Measurements from ENCODE around the gene TMEM114.
"Not testable (repeated sequence)": the region's sequence is repeated elsewhere in the genome, so short reads cannot be mapped to it uniquely, and the experiment has no call there.

The TMEM114 gene

DNA sequence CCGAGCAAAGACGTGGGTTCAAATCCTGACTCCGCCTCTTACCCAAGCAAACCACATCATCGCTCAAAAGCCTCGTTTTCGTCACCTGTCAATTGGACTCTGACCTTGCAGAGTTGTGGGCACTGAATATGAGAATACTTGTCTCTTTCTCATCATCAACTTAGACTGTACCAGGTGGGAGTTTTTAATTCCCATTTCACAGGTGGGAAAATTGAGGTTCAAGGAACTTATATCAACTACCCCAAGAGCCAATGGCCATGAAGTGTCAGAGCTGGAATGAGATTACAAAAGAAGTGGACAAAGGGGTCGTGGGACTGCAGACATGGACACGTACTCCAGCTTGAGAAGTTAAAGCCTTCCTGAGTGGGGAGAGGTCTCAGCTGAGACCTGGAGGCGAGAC lies 10.8 kb downstream of the TMEM114 start:
- in situ Hi-C loops (cut with MboI; ENCODE audit: low pct_unique_long_range_greater_than_20kb, low sequenced_read_pairs): no loop called here
- DNase-seq: no peak

DNA sequence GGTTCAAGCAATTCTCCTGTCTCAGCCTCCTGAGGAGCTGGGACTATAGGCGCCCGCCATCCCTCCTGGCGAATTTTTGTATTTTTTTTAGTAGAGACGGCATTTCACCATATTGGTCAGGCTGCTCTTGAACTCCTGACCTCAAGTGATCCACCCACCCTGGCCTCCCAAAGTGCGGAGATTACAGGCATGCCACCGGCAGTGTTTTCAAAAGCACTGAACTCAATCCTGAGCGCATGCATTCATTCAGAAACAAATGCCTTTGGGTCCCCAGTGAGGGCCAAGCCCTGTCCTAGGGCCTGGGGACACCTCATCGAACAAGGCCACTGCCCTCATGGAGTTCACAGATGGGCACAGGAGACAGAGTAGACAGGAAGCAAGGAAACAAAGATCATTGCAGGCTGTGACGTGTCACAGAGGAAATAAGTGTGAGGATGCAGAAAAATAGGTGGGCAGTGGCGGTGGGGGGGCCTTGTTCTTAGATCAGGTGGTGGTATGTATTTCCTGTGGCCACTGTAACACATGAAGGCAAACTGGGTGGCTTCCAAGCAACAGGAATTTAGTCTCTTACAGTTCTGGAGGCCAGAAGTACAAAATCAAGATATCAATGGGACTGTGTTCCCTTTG lies 12.5 kb downstream of the TMEM114 start:
- in situ Hi-C loops (cut with MboI; ENCODE audit: low pct_unique_long_range_greater_than_20kb, low sequenced_read_pairs): no loop called here
- DNase-seq: no peak

DNA sequence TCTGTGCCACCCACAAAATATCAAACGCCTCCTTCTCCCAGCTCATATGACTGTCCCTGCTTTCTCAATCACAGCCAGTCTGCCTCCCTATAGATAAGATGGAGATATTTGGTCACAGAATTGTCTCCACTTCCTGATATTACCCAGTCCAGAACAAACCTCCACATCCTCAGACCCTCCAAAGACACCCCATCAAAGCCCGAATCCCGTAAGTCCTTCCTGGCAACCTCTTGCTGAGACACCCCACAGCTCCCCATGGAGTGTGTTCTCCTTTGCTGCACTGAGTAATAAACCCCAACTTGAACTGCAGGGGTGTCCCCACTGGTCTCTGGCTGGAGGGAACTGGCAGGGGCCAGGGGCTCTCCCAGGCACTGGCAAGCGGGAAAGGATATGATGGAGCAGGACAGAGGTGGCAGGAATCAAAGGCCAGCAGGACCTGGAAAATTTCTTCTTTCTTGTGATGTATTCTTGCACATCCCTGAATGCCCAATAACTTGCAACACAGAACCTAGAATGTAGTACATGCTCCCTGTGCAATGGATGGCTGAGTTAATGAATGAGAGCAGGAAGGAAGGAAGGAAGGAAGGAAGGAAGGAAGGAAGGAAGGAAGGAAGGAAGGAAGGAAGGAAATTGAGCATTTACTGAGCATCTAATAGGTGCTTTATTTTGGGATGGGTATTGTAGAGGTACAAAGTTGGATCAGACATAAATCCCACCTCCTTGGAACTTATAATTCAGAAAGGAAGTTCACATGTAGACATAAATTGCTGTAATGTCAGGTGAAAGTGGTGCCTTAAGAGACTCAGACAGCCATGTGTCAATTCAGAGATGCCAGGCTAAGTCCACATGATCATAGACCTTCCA lies 13.9 kb downstream of the TMEM114 start:
- DNase-seq: no peak
- in situ Hi-C loops (cut with MboI; ENCODE audit: low pct_unique_long_range_greater_than_20kb, low sequenced_read_pairs): no loop called here

DNA sequence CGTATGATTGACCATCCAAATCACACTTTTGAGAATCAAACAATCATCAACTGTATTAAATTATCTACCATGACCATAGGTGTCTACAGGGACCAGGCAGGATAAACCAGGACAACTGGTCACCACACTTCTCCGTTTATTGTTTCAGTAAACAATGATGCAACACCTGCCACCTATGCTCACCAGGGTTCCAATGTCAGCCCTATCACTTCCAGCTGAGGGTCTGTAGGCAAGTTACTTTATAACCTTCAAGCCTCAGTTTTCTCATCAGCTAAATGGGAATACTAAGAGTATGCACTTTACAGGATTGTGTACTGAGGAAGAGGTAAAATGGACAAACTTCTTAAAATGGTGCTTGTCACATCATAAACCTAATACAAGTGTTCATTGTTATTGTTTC lies 14.9 kb downstream of the TMEM114 start:
- in situ Hi-C loops (cut with MboI; ENCODE audit: low pct_unique_long_range_greater_than_20kb, low sequenced_read_pairs): no loop called here
- no peak for DNase-seq

DNA sequence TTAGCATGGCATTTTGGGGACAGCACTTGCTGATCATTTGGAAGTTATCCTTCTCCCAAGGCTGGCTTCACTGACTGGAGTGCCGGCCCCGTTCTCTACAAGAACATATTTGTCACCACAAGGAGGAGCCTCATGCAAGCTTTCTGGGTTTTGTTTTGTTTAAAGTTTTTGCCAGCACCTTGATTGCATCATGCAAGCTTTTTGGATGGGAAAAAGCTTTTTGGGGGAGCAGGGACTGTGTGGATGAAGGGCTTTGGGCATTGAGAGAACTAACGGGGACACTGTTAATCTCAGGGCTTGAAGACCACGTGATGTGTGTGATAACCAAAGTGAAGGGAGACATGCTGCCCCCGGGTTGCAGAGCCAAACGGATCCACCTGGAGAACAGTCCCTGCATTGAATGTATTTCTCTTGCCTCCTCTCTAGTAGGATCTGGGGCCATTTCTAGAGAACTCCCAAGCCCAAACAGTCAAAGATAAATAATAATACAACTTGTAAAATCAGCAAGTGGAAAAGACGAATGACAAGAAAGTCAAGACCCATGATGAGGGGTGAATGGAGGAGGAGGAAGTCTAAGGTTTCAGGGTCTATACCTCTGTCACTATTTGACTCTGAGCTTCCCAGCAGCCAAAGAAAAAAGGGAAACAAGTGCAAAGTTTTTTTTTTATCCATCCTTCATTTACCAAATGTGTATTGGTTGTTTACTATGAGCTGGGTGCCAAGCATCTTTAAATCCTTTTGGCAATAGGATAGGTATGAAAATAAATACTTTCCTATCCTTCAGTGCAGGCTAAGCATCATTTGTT lies 17.2 kb downstream of the TMEM114 start:
- peak; percentile 70 for DNase-seq
- in situ Hi-C loops (cut with MboI; ENCODE audit: low pct_unique_long_range_greater_than_20kb, low sequenced_read_pairs): loop anchor here (25.0 kb wide), 1 partner anchor 214 kb away; the partner anchor contains the start of genes PMM2 and TMEM186

DNA sequence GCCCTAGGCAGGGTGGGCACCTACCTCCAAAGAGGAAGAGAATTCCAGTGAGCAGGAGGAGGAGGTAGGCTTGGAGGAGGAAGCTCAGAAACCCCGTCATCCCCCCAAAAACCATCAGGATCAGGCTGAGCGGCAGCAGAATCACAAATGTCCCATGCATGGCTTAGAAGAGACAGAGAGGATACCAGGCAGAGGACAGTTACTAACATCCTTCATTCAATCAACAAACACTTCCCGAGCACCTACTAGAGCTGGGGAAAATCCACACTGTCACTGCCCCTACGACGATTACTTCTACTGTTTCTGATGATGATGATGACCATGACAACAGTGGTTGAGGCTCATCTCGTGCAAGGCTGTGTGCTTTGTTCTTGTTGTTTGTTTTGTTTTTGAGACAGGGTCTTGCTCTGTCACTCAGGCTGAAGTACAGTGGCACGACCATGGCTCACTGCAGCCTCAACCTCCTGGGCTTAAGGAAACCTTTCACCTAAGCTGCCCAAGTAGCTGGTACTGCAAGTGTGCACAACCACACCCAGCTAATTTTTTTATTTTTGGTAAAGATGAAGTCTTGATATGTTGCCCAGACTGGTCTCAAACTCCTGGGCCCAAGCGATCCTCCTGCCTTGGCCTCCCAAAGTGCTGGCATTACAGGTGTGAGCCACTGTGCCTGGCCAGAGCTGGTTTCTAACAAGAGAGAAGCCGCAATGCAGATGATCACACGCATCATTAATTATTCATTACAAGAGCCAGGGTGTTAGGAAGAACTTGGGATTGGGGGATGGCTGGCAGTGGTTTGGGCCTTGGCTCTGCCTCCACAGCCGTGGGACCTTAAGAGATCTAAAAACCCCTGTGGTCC lies 18.0 kb downstream of the TMEM114 start:
- DNase-seq: no peak
- in situ Hi-C loops (cut with MboI; ENCODE audit: low pct_unique_long_range_greater_than_20kb, low sequenced_read_pairs): loop anchor here (25.0 kb wide), 1 partner anchor 215 kb away; the partner anchor contains the start of genes PMM2 and TMEM186

DNA sequence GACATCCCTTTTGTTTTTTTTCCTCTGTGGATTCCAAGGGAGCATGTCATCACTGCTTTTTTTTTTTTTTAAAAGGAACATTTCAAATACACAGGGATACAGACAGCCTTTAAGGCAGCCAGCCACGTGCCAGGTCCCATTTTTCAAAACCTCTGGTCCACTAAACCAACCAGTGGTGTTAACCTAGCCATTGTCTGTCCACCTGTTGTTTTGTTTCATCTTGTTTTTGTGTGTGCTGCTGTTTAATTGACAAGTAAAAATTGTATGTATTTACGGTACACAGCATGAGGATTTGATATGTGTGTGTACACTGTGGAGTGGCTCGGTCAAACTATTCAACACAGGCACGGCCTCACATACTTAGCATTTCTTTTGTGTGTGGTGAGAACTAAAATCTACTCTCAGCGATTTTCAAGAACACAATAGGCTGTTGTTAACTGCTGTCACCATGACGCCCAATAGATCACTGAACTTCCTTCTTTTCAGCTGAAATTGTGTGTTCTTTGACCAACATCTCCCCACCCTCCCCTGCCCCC lies 19.2 kb downstream of the TMEM114 start:
- peak; percentile 66 for DNase-seq
- in situ Hi-C loops (cut with MboI; ENCODE audit: low pct_unique_long_range_greater_than_20kb, low sequenced_read_pairs): loop anchor here (25.0 kb wide), 1 partner anchor 216 kb away; the partner anchor contains the start of genes PMM2 and TMEM186

DNA sequence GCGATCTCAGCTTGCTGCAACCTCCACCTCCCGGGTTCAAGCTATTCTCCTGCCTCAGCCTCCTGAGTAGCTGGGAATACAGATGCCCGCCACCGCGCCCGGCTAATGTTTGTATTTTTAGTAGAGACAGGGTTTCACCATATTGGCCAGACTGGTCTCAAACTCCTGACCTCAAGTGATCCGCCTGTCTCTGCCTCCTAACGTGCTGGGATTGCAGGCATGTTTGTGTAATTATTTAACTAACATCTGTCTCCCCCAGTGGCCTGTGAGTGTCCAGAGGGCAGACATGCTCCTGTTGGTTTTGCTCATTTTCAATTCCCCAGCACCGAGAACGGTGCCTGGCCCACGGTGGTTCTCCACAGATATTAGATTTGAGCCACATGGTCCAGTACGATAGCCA lies 19.9 kb downstream of the TMEM114 start:
- in situ Hi-C loops (cut with MboI; ENCODE audit: low pct_unique_long_range_greater_than_20kb, low sequenced_read_pairs): loop anchor here (25.0 kb wide), 1 partner anchor 217 kb away; the partner anchor contains the start of genes PMM2 and TMEM186
- not testable (repeated sequence) for DNase-seq

DNA sequence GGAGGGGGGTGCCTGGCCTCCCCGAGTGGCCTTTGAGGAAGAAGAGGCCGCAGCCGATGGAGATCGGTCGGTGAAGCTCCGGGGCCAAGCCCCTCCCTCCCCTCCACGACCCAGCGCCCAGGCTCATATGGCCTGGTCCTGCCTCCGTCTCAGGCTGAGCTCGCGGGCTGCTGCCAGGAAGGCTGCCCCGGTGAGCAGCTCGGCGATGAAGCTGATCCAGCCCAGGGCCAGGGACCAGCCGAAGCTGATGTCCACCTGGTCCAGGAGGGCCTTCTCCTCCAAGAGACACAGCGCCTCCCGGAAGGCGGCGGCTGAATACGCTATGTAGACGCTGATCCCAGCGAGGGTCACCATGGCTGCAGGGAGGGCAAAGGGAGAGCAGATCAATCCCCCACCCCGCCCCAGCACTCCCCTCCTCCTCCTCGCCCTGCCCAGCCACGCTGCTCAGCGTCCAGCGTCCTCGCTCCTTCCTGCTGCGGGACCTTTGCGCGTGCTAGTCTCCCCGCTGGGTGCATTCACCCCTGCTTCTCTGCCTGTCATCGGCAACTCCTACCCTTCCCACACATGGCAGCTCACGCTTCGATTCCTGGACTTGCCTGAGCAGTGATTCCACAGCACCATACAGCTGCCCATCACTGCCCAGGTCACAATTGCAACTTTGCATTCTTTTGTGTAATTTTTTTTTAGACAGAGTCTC lies 20.5 kb downstream of the TMEM114 start:
- DNase-seq: no peak
- in situ Hi-C loops (cut with MboI; ENCODE audit: low pct_unique_long_range_greater_than_20kb, low sequenced_read_pairs): loop anchor here (25.0 kb wide), 1 partner anchor 218 kb away; the partner anchor contains the start of genes PMM2 and TMEM186

DNA sequence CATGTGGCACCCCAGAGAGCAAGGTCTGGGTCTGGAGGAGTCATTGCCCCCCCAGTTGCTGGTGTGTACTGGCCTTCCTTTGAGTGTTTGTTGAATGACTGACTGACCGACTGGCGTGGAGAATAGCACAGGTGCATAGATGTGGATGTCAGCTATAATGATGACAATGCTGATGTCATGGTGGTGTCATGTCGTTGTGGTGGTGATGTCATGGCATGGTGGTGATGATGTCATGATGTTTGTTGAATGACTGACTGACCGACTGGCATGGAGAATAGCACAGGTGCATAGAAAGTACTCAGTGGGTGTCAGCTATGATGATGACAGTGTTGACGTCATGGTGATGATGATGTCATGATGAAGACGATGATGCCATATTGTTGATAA lies 22.1 kb downstream of the TMEM114 start:
- DNase-seq: no peak
- in situ Hi-C loops (cut with MboI; ENCODE audit: low pct_unique_long_range_greater_than_20kb, low sequenced_read_pairs): loop anchor here (25.0 kb wide), 1 partner anchor 219 kb away; the partner anchor contains the start of genes PMM2 and TMEM186

DNA sequence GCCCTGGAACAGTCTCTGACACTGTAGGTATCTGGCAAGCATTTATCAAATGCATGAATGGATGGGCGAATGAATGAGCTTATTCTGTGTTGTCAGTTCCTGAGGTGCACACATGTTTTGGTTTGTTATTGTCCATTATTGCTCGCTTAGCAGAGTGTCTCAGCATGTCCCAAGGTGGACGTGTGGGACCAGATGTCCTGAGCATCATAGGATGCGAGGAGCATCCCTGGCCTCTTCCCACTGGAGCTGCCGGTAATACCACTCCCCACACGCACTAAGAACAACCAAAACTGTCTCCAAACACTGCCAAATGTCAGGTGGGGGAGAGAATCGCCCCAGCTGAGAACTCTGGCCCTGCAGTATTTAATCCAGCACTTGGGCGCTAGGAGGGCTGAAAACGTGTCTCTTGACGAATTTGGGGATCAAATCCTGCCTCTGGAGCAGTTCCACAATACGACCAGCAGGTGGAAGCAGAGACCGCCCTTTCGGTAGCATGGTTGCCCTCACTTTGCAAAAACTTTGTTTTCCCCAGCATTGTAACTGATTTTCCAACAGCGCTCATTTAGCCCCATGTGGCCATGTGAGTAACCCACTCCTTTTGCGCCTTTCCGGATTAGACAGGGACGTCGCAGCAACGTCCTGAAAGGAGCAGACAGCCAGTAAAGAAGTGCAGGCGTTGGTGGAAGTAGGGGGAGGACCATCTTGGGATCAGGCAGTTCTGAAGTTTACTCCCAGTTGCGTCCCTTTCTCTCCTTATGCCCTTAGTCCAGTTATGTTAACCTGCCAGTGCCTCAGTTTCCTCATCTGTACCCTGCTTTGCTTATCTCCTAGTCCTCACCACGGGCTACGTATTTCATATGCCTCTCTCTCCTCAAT lies 22.7 kb downstream of the TMEM114 start:
- in situ Hi-C loops (cut with MboI; ENCODE audit: low pct_unique_long_range_greater_than_20kb, low sequenced_read_pairs): loop anchor here (25.0 kb wide), 1 partner anchor 220 kb away; the partner anchor contains the start of genes PMM2 and TMEM186
- DNase-seq: peak; percentile 94

DNA sequence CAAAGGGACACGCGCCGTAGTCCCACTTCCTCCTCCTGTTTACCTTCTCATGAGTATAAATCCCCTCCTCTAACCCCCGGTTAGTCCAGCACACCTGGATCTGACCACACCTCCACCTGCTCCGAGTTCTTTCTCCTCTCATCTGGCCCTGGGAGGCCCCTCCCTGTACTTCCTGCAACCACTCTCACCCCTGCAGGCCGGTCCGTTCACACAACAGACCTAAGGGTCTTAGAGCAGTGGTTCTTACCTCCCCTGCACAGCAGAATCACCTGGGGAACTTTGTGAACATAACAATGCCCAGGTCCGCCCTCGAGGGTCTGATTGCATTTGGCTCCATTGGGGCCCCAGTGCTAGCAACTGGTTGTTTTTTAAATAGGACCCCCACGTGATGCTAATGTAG lies 24.8 kb downstream of the TMEM114 start:
- no peak for DNase-seq
- in situ Hi-C loops (cut with MboI; ENCODE audit: low pct_unique_long_range_greater_than_20kb, low sequenced_read_pairs): loop anchor here (25.0 kb wide), 1 partner anchor 222 kb away; the partner anchor contains the start of genes PMM2 and TMEM186

DNA sequence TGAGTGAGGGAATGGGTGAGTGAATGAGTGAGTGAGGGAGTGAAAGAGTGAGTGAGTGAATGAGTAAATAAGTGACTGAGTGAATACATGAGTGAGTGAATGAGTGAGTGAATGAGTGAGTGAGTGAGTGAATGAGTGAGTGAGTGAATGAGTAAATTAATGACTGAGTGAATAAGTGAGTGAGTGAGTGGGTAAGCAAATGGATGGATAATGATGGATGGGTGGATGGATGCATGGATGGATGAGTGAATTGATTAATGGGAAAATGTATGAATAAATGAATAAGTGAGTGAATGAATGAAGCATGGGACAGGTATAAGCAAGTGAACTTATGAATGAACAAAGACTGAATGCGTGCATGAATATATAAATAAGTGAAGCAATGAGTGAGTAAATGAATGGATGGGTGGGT lies 25.4 kb downstream of the TMEM114 start:
- DNase-seq: no peak
- in situ Hi-C loops (cut with MboI; ENCODE audit: low pct_unique_long_range_greater_than_20kb, low sequenced_read_pairs): loop anchor here (25.0 kb wide), 1 partner anchor 222 kb away; the partner anchor contains the start of genes PMM2 and TMEM186

DNA sequence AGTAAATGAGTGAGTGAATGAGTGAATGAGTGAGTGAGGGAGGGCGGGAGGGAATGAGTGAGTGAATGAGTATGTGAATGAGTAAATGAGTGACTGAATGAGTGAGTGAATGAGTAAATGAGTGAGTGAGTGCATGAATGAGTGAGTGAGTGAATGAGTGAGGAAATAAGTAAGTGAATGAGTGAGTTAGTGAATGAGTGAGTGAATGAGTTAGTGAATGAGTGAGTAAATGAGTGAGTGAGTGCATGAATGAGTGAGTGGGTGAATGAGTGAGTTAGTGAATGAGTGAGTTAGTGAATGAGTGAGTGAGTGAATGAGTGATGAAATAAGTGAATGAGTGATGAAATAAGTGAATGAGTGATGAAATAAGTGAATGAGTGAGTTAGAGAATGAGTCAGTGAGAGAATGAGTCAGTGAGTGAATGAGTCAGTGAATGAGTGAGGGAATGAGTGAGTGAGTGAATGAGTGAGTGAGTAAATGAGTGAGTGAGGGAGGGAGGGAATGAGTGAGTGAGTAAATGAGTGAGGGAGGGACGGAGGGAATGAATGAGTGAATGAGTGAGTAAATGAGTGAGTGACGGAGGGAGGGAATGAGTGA lies 26.3 kb downstream of the TMEM114 start:
- not testable (repeated sequence) for DNase-seq
- in situ Hi-C loops (cut with MboI; ENCODE audit: low pct_unique_long_range_greater_than_20kb, low sequenced_read_pairs): loop anchor here (25.0 kb wide), 1 partner anchor 223 kb away; the partner anchor contains the start of genes PMM2 and TMEM186

DNA sequence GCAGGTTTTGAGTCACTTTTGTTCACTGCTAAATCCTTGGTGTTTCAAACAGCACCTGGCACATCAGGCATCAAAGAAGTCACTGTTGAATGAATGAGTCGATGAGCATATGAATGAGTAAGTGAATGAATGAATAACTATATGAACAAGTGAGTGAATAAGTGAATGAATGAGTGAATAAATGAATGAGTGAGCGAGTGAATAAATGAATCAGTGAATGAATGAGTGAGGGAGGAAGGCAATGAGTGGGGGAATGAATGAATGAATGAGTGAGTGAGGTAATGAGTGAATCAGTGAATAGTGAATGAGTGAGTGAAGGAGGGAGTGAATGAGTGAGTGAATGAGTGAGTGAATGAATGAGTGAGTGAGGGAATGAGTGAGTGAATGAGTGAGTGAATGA lies 28.8 kb downstream of the TMEM114 start:
- in situ Hi-C loops (cut with MboI; ENCODE audit: low pct_unique_long_range_greater_than_20kb, low sequenced_read_pairs): loop anchor here (25.0 kb wide), 1 partner anchor 226 kb away; the partner anchor contains the start of genes PMM2 and TMEM186
- DNase-seq: no peak

DNA sequence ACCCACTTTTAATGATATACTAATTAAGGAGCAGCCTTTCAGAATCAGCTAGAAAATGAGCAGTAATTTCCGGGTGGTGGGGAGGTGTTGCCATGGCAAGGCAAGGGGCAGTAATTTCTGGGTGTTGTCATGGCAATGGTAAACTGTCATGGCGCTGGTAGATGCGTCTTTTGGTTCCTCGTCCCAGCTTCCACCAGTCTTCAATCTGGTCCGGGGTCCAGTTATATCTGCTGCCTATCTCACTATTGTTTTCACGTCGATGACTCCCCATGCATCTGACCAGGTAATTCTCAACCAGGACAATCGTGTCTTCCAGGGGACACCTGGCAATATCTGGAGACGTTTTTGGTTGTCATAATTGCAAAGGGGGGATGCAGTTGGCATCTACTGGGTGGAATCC lies 34.9 kb downstream of the TMEM114 start:
- no peak for DNase-seq

More for the DNA sequence above, 34.9 kb downstream of the TMEM114 start:
- in situ Hi-C loops (cut with MboI; ENCODE audit: low pct_unique_long_range_greater_than_20kb, low sequenced_read_pairs): loop anchor here (25.0 kb wide), 1 partner anchor 232 kb away; the partner anchor contains the start of genes PMM2 and TMEM186

All from KBM-7 (cell line).